Testis (tissue), 3 donors: ENCODE data around the gene EXOC4. TPM values are rescaled to one million over a fixed set of nuclear protein-coding genes. Genes with fewer than 3 reads are reported as not detected.

Source experiments
- DNase-seq: peaks from one replicate; pipeline ENCODE4 v3.0.0-alpha.2; 2019
- H3K27ac ChIP-seq, 2 donors: fragments of 200-600 bp; sonication (generic); one replicate each; pipeline ENCODE4 v1.5.1; 2019
- H3K27me3 ChIP-seq: fragments of 200-600 bp; sonication (generic); one replicate; pipeline ENCODE4 v1.5.1; 2019
- H3K36me3 ChIP-seq: fragments of 200-600 bp; sonication (generic); one replicate; pipeline ENCODE4 v1.5.1; 2017; ENCODE audit warnings: low read depth; ENCODE audit errors: missing control alignments
- H3K4me1 ChIP-seq: fragments of 200-600 bp; sonication (generic); one replicate; pipeline ENCODE4 v1.5.1; 2019
- H3K4me3 ChIP-seq, 2 donors: fragments of 200-600 bp; sonication (generic); one replicate each; pipeline ENCODE4 v1.5.1; 2017 to 2019
- H3K9me3 ChIP-seq: fragments of 200-600 bp; sonication (generic); one replicate; pipeline ENCODE4 v1.5.1; 2017
- CTCF ChIP-seq, 3 experiments: fragments of 450-650 bp in 2 of 3; fragments of 200-600 bp in 1 of 3; sonication (generic) in 1 of 3; IDR thresholded peaks; one replicate each; pipeline ENCODE4 v1.5.1; 2016 to 2019; ENCODE audit warnings: antibody characterized with exemption in 3 of 3, mild to moderate bottlenecking in 2 of 3, moderate library complexity in 1 of 3
- POLR2A ChIP-seq: fragments of 450-650 bp; IDR thresholded peaks from one replicate; pipeline ENCODE4 v1.6.1; 2017; ENCODE audit warnings: antibody characterized with exemption, mild to moderate bottlenecking, moderate library complexity
- WGBS, 2 donors: methylation state at CpG; one replicate each; pipeline ENCODE4 v1.1.5; 2018; 5-methylcytosine and 5-hydroxymethylcytosine counted together
- intact Hi-C: fragments of 100-400 bp; cut with DNase I; formaldehyde crosslinking; loops from one replicate; pipeline ENCODE4 v1.15.1; 2023; ENCODE audit warnings: low total_unique reads
- polyA plus RNA-seq: library from polyadenylated mRNA; stranded (reverse); fragments of 350-450 nt; fragmentation: Illumina TruSeq; extraction: RNeasy Lipid Tissue Mini Kit (QIAGEN cat#74804); gene quantifications from one replicate; pipeline ENCODE4 v1.2.3, GENCODE V29; 2014; ENCODE audit warnings: low read depth, low replicate concordance; ENCODE audit not compliant: insufficient read depth
- total RNA-seq, 2 donors: library from RNA; depleted of rRNA; stranded (reverse); fragments of >200 nt; gene quantifications; one replicate each; pipeline ENCODE4 v1.2.3, GENCODE V29; 2016

The EXOC4 gene
- total and polyA plus RNA-seq, 3 donors from 2014 or later, result 47.4 to 169 (median 142) TPM

GRCh38 chr7:133858311-133858710 lies 605.4 kb downstream of the EXOC4 start:
- Histone ChIP-seq H3K36me3 (no peaks in the 10 kb centered on the region), H3K27me3 (no peaks in the 10 kb centered on the region), H3K4me1 (no peaks in the 10 kb centered on the region), H3K4me3 (no peak overlapping the region), H3K9me3 (no peaks in the 10 kb centered on the region), H3K27ac (no peak overlapping the region)
- DNase-seq, result peak; percentile 23
- WGBS, 2 donors, result 72 to 75% methylated on average over 6 of the region's 6 CpGs
- intact Hi-C loops, result no loop called here
- TF ChIP-seq POLR2A (no peak), CTCF (IDR thresholded peaks at IDR 0.05) (no peak)

- Histone ChIP-seq H3K27me3 (no peaks in the 10 kb centered on the region), H3K27ac (no peak overlapping the region), H3K36me3 (no peaks in the 10 kb centered on the region), H3K9me3 (no peaks in the 10 kb centered on the region), H3K4me3 (no peak overlapping the region), H3K4me1 (no peaks in the 10 kb centered on the region)
- WGBS, 2 donors, result 92 to 93% methylated on average over 5 of the region's 5 CpGs
- TF ChIP-seq CTCF (IDR thresholded peaks at IDR 0.05) (no peak), POLR2A (no peak)
- intact Hi-C loops, result no loop called here
- no peak for DNase-seq
Observed at GRCh38 chr7:133859231-133859630, 606.4 kb downstream of the EXOC4 start.

GRCh38 chr7:133859871-133860450 lies 607.1 kb downstream of the EXOC4 start:
- TF ChIP-seq CTCF (IDR thresholded peaks at IDR 0.05) (no peak), POLR2A (no peak)
- intact Hi-C loops, result no loop called here

GRCh38 chr7:133860628-133861335 lies 607.9 kb downstream of the EXOC4 start:
- no peaks in the 10 kb centered on the region for H3K4me1 ChIP-seq
- TF ChIP-seq POLR2A (no peak), CTCF (IDR thresholded peaks at IDR 0.05) (no peak)
- 68 to 79% methylated on average over 1 of the region's 1 CpG for WGBS, 2 donors
- no peak overlapping the region for H3K4me3 ChIP-seq
- no peak overlapping the region for H3K27ac ChIP-seq
- DNase-seq, result no peak
- no peaks in the 10 kb centered on the region for H3K36me3 ChIP-seq
- H3K27me3 ChIP-seq, result no peaks in the 10 kb centered on the region
- H3K9me3 ChIP-seq, result no peaks in the 10 kb centered on the region
- intact Hi-C loops, result no loop called here

More at GRCh38 chr7:133859871-133860450, 607.1 kb downstream of the EXOC4 start:
- Histone ChIP-seq H3K4me1 (no peaks in the 10 kb centered on the region), H3K27ac (no peak overlapping the region), H3K36me3 (no peaks in the 10 kb centered on the region), H3K9me3 (no peaks in the 10 kb centered on the region), H3K4me3 (no peak overlapping the region), H3K27me3 (no peaks in the 10 kb centered on the region)
- 37 to 64% methylated on average over 6 of the region's 6 CpGs for WGBS, 2 donors
- no peak for DNase-seq

GRCh38 chr7:133861876-133862275 lies 609.0 kb downstream of the EXOC4 start:
- H3K4me1 ChIP-seq, result no peaks in the 10 kb centered on the region
- DNase-seq, result no peak
- no peak overlapping the region for H3K4me3 ChIP-seq
- H3K27ac ChIP-seq, result no peak overlapping the region
- intact Hi-C loops, result no loop called here
- H3K9me3 ChIP-seq, result no peaks in the 10 kb centered on the region
- 93 to 97% methylated on average over 4 of the region's 4 CpGs for WGBS, 2 donors
- no peaks in the 10 kb centered on the region for H3K36me3 ChIP-seq
- no peak for TF ChIP-seq CTCF (IDR thresholded peaks at IDR 0.05)
- TF ChIP-seq POLR2A, result no peak
- no peaks in the 10 kb centered on the region for H3K27me3 ChIP-seq
